ENCODE measurements around the gene ZNF688. TPM values are rescaled to one million over a fixed set of nuclear protein-coding genes. Genes with fewer than 3 reads are reported as not detected.

Gene ZNF688
- total and polyA plus RNA-seq, 9 of the 15 experiments (the other 6 are each of a cell fraction or from before 2014, with no cell fraction given) = 0.48 to 12.9 (median 4.5) TPM

- TF ChIP-seq GTF2E2 (tag; IDR thresholded peaks at IDR 0.05) (peak; percentile 82), POLR2B (IDR thresholded peaks at IDR 0.05; ENCODE audit: low read depth, partially characterized antibody) (peak; percentile 51), ZBTB34 (CRISPR knock-in tag; IDR thresholded peaks at IDR 0.05) (no peak), NEUROD1 (IDR thresholded peaks at IDR 0.05; ENCODE audit: borderline replicate concordance, low read depth, low read length, partially characterized antibody) (peak; percentile 99), ZBTB17 (CRISPR knock-in tag; IDR thresholded peaks at IDR 0.05) (peak; percentile 83; the same call in 1 of the 2 replicates), ZNF274 (IDR thresholded peaks at IDR 0.05; ENCODE audit: borderline replicate concordance, low read depth, low read length) (no peak), ATF7 (IDR thresholded peaks at IDR 0.05) (peak; percentile 79), SNAPC5 (CRISPR knock-in tag; IDR thresholded peaks at IDR 0.05) (no peak), NKRF (IDR thresholded peaks at IDR 0.05; ENCODE audit: borderline replicate concordance) (peak; percentile 47; the same call in 1 of the 2 replicates), MNT (conservative IDR thresholded peaks at IDR 0.05) (peak; percentile 19 to 67), CHD1 (IDR thresholded peaks at IDR 0.05; ENCODE audit: low read length) (peak; percentile 95), ZNF444 (CRISPR knock-in tag; IDR thresholded peaks at IDR 0.05) (no peak), RBFOX2 (IDR thresholded peaks at IDR 0.05; ENCODE audit: low read depth, low read length) (peak; percentile 92), PKNOX1 (IDR thresholded peaks at IDR 0.05) (peak; percentile 52), NR4A1 (CRISPR knock-in tag; IDR thresholded peaks at IDR 0.05) (no peak), NR4A1 (tag; IDR thresholded peaks at IDR 0.05) (peak; percentile 63; the same call in 1 of the 2 replicates), TAF9B (IDR thresholded peaks at IDR 0.05; ENCODE audit: partially characterized antibody) (peak; percentile 91)
These were observed 38.7 kb upstream of the ZNF688 start, which contains the start of gene ZNF689 (continued) for GRCh38 chr16:30609926-30610839.
